ENCODE results near the gene IZUMO3. TPM values are rescaled to one million over a fixed set of nuclear protein-coding genes. Genes with fewer than 3 reads are reported as not detected.

IZUMO3 gene
- total RNA-seq, 1 experiment from 2014 or later: not detected

DNA sequence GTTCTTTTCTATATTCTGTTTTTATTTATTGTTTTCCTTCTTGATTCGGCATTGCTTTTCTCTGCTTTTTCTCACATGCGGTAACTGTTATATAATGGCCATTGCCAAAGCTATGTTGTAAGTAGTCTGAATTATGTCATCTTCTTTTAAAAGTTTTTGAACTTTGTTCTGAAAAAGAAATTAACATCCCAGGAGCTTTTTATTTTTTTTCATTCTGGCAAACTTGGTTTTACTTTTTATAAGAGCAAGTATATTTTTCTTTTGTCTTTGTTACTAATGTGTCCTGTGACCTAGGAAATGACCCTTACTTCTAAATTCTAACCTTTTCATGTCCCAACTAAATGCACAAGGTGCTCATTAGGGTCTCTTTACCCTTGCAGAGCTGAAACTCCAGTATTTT lies 26.7 kb upstream of the IZUMO3 start:
- no peak for ATAC-seq
- intact Hi-C loops (cut with micrococcal nuclease): no loop called here
- no peaks in the 10 kb centered on the region for H3K27me3 ChIP-seq (ENCODE audit: insufficient read depth, low read length)
- no peaks in the 10 kb centered on the region for H3K36me3 ChIP-seq (ENCODE audit: control insufficient read depth in 1 of 2, insufficient read depth in 2 of 2, low read length in 2 of 2)
- BruUV-seq (replicated peaks): no TSS peak
- no peak overlapping the region for H3K4me2 ChIP-seq (ENCODE audit: low read length)
- RAD21 ChIA-PET (ENCODE audit: low non-redundant PET in 1 of 2, low total read pairs in 2 of 2, uncharacterized antibody in 2 of 2, unreplicated experiment in 2 of 2): no interaction called here
- CTCF ChIA-PET: no interaction called here
- H3K27ac ChIP-seq (ENCODE audit: low read depth, low read length): no peak overlapping the region
- no peaks in the 10 kb centered on the region for H3K9me2 ChIP-seq (ENCODE audit: insufficient read depth)
- POLR2A ChIA-PET: no interaction called here
- TF ChIP-seq ZNF274 (IDR thresholded peaks at IDR 0.05; ENCODE audit: low read depth, low read length) (no peak), SIN3A (IDR thresholded peaks at IDR 0.05; ENCODE audit: low read depth) (no peak), RAD21 (IDR thresholded peaks at IDR 0.05; ENCODE audit: low read depth) (no peak), FOSL1 (IDR thresholded peaks at IDR 0.05; ENCODE audit: low read depth) (no peak), EGR1 (IDR thresholded peaks at IDR 0.05; ENCODE audit: low read depth) (no peak), CEBPB (IDR thresholded peaks at IDR 0.05; ENCODE audit: low read depth) (no peak), POLR2A (IDR thresholded peaks at IDR 0.05; ENCODE audit: borderline replicate concordance, extremely low read depth, insufficient read depth, insufficient read length) (no peak), TCF7L2 (IDR thresholded peaks at IDR 0.05; ENCODE audit: borderline replicate concordance, extremely low read depth, insufficient read depth, insufficient read length) (no peak), ELF1 (IDR thresholded peaks at IDR 0.05; ENCODE audit: borderline replicate concordance, low read depth) (no peak), SP1 (IDR thresholded peaks at IDR 0.05; ENCODE audit: low read depth) (no peak), CBX3 (IDR thresholded peaks at IDR 0.05; ENCODE audit: low read depth) (no peak), EZH2phosphoT487 (IDR thresholded peaks at IDR 0.05; ENCODE audit: borderline replicate concordance) (no peak), EZH2 (IDR thresholded peaks at IDR 0.05) (no peak), YY1 (IDR thresholded peaks at IDR 0.05; ENCODE audit: extremely low read depth, insufficient replicate concordance, low read depth, low read length) (no peak)
- TF ChIP-seq, protein P1, sequence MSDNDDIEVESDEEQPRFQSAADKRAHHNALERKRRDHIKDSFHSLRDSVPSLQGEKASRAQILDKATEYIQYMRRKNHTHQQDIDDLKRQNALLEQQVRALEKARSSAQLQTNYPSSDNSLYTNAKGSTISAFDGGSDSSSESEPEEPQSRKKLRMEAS (IDR thresholded peaks at IDR 0.05): no peak
- TF ChIP-seq, protein P2, sequence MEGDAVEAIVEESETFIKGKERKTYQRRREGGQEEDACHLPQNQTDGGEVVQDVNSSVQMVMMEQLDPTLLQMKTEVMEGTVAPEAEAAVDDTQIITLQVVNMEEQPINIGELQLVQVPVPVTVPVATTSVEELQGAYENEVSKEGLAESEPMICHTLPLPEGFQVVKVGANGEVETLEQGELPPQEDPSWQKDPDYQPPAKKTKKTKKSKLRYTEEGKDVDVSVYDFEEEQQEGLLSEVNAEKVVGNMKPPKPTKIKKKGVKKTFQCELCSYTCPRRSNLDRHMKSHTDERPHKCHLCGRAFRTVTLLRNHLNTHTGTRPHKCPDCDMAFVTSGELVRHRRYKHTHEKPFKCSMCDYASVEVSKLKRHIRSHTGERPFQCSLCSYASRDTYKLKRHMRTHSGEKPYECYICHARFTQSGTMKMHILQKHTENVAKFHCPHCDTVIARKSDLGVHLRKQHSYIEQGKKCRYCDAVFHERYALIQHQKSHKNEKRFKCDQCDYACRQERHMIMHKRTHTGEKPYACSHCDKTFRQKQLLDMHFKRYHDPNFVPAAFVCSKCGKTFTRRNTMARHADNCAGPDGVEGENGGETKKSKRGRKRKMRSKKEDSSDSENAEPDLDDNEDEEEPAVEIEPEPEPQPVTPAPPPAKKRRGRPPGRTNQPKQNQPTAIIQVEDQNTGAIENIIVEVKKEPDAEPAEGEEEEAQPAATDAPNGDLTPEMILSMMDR (IDR thresholded peaks at IDR 0.05 in 2 of 3, conservative IDR thresholded peaks at IDR 0.05 in 1 of 3; ENCODE audit: borderline replicate concordance in 1 of 3, insufficient read depth in 1 of 3, low read depth in 2 of 3, low read length in 2 of 3): no peak
- TF ChIP-seq, protein P3, sequence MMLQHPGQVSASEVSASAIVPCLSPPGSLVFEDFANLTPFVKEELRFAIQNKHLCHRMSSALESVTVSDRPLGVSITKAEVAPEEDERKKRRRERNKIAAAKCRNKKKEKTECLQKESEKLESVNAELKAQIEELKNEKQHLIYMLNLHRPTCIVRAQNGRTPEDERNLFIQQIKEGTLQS (IDR thresholded peaks at IDR 0.05): no peak
- TF ChIP-seq, protein P4, sequence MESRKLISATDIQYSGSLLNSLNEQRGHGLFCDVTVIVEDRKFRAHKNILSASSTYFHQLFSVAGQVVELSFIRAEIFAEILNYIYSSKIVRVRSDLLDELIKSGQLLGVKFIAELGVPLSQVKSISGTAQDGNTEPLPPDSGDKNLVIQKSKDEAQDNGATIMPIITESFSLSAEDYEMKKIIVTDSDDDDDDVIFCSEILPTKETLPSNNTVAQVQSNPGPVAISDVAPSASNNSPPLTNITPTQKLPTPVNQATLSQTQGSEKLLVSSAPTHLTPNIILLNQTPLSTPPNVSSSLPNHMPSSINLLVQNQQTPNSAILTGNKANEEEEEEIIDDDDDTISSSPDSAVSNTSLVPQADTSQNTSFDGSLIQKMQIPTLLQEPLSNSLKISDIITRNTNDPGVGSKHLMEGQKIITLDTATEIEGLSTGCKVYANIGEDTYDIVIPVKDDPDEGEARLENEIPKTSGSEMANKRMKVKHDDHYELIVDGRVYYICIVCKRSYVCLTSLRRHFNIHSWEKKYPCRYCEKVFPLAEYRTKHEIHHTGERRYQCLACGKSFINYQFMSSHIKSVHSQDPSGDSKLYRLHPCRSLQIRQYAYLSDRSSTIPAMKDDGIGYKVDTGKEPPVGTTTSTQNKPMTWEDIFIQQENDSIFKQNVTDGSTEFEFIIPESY (IDR thresholded peaks at IDR 0.05; ENCODE audit: extremely low read depth, insufficient replicate concordance, low read length): no peak
- TF ChIP-seq, protein P5, sequence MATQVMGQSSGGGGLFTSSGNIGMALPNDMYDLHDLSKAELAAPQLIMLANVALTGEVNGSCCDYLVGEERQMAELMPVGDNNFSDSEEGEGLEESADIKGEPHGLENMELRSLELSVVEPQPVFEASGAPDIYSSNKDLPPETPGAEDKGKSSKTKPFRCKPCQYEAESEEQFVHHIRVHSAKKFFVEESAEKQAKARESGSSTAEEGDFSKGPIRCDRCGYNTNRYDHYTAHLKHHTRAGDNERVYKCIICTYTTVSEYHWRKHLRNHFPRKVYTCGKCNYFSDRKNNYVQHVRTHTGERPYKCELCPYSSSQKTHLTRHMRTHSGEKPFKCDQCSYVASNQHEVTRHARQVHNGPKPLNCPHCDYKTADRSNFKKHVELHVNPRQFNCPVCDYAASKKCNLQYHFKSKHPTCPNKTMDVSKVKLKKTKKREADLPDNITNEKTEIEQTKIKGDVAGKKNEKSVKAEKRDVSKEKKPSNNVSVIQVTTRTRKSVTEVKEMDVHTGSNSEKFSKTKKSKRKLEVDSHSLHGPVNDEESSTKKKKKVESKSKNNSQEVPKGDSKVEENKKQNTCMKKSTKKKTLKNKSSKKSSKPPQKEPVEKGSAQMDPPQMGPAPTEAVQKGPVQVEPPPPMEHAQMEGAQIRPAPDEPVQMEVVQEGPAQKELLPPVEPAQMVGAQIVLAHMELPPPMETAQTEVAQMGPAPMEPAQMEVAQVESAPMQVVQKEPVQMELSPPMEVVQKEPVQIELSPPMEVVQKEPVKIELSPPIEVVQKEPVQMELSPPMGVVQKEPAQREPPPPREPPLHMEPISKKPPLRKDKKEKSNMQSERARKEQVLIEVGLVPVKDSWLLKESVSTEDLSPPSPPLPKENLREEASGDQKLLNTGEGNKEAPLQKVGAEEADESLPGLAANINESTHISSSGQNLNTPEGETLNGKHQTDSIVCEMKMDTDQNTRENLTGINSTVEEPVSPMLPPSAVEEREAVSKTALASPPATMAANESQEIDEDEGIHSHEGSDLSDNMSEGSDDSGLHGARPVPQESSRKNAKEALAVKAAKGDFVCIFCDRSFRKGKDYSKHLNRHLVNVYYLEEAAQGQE (IDR thresholded peaks at IDR 0.05; ENCODE audit: low read depth): no peak
- no peak overlapping the region for H3K9ac ChIP-seq (ENCODE audit: low read length)
- no peak overlapping the region for H3K4me3 ChIP-seq (replicated peaks in 1 of 2; ENCODE audit: low read depth in 1 of 2, low read length in 2 of 2)
- no peak for DNase-seq (ENCODE audit: low read depth, low spot score)
- no peak overlapping the region for H2AFZ ChIP-seq (ENCODE audit: low read depth, low read length, poor library complexity, severe bottlenecking)
- peaks cover 5 to 8% of the 10 kb centered on the region in 2 experiments; a peak in 3 of 4 replicates for H3K9me3 ChIP-seq (ENCODE audit: control insufficient read depth in 1 of 2, insufficient read depth in 1 of 2, low read depth in 1 of 2, low read length in 2 of 2)
- H4K20me1 ChIP-seq (ENCODE audit: insufficient read depth): no peaks in the 10 kb centered on the region
- no peaks in the 10 kb centered on the region for H3K4me1 ChIP-seq (ENCODE audit: control insufficient read depth in 1 of 2, insufficient read depth in 2 of 2, low read length in 2 of 2)
- no peaks in the 10 kb centered on the region for H3K79me2 ChIP-seq (ENCODE audit: insufficient read depth, low read length)
